GM18867 (cell line): Measurements from ENCODE around the gene TEX22.
A peak's percentile ranks its signal among the peaks of the same experiment; 100 is the strongest.

Experiments
- ATAC-seq: cut with Tn5 transposase; IDR thresholded peaks from one replicate; pipeline ENCODE4 v1.9.1; 2021; ENCODE audit warnings: mild to moderate bottlenecking, moderate library complexity; ENCODE audit not compliant: unreplicated experiment

Gene TEX22

GRCh38 chr14:105436891-105437722 lies 38.8 kb downstream of the TEX22 start:
- no peak for ATAC-seq

DNA sequence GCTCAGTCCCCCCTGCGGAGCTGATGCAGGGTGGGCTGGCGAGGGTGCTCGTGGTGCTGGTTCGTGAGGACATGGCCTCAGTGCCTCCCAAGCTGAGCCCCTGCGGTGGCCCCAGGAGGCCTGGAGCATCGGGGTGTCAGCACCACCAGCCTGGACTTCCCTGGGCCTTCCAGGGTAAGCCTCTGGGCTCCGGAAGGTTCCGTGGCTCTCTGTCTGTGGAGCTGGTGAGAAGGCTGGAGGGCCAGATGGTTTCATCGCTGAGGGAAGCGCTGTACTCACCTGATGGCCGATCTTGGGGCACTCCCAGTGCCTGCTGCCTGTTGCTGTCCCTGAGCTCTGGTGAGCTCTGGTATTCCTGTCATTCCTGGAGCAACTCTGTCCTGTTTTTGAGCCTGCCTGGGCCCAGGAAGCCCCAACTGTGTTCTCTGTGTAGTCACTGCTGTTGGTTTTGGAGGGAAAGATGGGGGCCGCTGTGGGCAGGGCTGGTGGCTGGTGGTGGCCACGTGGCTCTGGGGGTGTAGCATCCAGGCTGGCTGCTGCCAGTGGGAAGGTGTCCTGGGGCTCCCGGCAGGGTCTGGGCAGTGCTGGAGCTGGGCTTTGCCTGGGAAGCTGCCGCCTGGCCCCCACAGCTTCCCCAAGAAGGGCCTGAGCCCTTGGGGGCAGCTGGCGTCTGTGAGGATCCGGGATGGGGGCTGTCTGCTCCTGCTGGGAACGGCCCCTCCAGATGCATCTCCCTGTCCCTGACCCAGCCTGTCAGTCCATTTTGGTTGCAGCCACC lies 39.6 kb downstream of the TEX22 start:
- no peak for ATAC-seq

GRCh38 chr14:105439179-105439578 lies 40.8 kb downstream of the TEX22 start:
- ATAC-seq, result no peak

DNA sequence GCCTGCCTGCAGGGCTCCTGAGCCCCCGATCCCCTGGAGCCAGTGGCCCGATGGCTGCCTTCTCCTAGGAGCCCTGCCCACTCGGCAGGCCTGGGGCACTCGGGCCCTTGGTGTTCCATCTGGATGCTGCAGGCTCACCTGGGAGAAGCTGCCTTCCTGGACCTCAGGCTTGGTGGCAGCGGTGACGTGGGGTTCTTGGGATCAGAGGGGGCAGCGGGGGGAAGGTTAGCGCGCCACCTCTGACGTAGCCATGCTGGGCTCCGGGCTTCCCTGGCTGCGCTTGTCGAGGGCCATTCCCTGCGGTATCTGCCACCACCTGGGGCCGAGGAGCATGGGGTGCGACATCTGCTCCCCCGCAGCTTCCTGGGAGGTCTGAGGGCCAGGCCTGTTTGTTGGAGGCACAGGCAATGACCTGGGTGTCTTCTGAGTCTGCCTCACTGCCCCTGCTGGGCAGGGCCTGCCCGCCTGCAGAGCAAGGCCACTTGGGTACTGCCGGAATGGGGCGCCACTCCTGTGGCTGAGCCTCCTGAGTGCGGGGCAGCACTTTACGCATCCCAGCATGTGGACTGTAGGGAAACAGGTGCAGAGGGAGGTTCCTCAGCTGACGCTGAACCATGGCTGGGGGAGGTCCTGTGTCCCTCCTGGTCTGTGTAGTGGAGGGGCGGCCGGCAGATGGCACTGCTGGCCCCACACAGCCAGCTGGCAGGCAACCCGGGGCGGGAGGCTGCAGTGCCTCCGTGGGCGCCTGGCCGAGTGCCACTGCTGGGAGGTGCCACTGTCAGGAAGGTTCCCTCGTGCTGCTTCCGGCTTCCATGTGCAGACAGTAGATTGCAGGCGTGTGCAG lies 41.6 kb downstream of the TEX22 start:
- ATAC-seq, result no peak

DNA sequence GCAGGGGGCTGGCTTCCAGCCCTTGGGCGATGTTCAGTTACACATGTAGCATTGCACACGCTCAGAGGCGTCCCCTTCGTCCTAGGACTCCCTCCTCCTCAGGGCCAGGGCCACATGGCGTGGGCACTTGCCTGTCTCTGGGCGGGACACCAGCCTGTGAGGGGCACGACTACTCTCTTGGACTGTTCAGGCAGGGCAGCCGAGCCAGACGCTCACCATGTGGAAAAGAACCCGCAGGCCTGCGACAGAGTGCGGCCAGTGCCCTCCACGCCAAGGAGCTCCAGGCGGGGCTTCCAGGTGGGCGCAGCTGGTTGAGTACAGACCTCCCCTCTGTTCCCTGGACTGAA lies 42.2 kb downstream of the TEX22 start:
- ATAC-seq, result no peak

- no peak for ATAC-seq
Measured at GRCh38 chr14:105440992-105441391, 42.7 kb downstream of the TEX22 start.

- no peak for ATAC-seq
Measured at GRCh38 chr14:105442125-105442524, 43.8 kb downstream of the TEX22 start.

DNA sequence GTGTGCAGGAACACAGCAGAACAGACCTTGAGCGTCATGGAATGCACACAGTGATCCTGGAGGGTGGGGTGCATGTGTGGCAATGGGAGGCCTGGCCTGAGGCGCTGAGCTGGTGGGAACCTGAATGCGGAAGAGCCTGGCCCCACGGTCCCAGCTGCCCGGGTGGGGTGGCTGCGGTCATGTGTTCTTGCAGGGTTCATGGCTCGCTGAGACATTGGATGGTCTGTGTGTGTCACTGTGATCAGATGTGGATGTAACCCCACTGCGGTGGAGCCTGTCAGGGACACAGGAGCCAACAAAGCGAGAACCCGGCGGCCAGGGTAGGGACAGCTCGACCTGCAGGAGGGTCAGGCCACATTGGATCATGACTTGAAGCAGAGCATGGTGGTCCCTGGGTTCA lies 44.5 kb downstream of the TEX22 start:
- ATAC-seq, result no peak

- ATAC-seq, result no peak
Measured at GRCh38 chr14:105444859-105445258, 46.5 kb downstream of the TEX22 start.

GRCh38 chr14:105445290-105445689 lies 47.0 kb downstream of the TEX22 start:
- ATAC-seq, result no peak

DNA sequence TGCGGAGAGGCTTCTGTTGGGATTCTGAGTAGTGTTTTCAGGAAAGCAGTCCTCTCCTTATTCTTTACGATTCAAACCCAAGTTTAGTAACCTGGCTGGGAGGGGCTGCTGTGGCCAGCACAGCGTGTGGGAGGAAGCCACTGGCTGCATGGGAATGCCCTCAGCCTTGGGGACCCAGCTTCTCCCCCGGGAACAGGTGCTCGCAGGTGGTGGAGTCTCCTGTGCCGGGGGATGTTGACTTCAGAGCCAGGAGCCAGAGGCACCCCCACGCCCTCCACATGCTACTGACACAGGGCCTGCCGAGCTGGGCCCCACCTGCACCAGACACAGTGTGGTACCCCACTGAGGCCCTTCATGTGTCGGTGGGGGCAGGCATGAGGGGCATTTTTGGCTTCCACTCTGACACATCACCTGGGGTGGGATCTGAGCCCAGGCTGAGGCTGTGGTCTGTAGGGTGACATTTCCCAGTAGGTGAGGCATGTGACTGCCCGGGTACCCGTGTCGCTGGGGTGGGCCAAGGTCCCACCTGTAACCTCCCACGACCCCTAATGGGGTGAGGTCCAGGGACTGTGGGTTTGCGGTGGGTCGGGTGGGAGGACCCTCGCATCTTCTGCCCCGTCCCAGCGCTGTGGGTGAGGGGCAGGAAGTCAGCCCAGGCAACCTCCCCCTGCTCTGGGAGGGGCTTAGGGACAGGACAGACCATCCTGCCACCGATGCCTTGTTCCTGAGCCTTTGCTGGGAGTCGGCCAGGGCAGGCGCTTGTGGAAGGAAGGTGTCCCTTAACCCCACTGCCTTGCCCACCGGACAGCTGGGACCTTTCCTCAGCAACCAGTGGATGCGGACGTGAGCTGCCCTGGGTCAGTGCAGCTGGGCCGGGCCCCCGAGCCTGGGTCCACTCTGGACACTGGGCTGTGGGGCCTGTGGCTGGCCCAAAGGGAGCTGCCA lies 47.8 kb downstream of the TEX22 start:
- ATAC-seq, result no peak

DNA sequence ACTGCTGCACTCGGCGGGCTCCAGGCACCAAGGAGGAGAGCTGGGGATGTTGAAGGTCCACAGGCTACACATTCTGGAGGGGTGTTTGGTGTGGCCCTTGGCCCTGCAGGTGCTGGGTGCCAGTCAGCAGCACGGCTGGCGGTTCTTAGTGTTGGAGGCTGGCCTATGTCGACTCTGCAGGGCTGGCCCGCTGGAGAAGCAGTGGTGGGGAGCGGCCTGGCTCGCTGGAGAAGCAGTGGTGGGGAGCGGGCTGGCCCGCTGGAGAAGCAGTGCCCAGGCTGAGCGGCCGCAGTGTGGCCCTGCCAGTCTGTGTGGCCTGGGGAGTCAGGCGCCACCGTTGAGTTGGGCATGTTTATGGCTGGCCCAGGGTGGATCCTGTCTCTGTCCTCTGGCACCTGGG lies 48.6 kb downstream of the TEX22 start:
- ATAC-seq, result no peak

- ATAC-seq, result peak; percentile 11
Measured at GRCh38 chr14:105447651-105448640, 49.6 kb downstream of the TEX22 start.

DNA sequence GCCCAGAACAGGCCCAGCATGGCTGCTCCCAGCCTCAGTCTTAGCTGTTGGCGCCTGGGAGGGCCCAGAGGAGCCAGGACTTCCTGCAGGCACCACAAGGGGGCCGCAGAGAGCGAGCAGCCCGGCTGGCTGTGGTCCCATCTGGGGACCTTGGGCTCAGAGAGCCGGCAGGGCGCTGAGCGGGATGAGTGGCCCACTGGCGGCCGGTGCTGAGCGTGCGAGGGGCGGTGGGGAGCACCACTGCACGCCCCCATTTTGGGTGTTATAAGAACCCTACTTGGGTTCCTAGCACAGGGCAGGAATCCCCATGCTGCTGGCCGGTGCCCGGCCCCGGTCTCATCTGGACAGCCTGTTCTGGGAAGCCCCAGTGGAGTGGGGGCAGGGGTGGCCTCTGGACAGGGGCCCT lies 50.4 kb downstream of the TEX22 start:
- peak; percentile 43 for ATAC-seq

GRCh38 chr14:105449276-105450122 lies 51.2 kb downstream of the TEX22 start:
- ATAC-seq, result no peak

DNA sequence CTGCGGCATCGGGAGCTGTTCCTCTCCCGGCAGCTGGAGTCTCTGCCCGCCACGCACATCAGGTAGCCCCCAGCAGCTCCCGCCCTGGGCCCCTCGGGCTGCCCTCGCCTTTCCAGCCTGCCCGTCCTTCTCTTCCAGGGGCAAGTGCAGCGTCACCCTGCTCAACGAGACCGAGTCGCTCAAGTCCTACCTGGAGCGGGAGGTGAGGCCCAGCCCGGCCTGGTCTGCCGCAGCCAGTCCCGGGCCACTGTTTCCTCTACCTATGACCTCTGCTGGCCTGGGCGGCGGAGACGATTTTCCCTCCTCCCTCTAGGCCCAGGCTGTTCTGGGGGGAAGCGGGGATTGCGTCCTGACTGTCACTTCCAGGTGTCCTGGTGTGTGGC lies 51.8 kb downstream of the TEX22 start:
- no peak for ATAC-seq

DNA sequence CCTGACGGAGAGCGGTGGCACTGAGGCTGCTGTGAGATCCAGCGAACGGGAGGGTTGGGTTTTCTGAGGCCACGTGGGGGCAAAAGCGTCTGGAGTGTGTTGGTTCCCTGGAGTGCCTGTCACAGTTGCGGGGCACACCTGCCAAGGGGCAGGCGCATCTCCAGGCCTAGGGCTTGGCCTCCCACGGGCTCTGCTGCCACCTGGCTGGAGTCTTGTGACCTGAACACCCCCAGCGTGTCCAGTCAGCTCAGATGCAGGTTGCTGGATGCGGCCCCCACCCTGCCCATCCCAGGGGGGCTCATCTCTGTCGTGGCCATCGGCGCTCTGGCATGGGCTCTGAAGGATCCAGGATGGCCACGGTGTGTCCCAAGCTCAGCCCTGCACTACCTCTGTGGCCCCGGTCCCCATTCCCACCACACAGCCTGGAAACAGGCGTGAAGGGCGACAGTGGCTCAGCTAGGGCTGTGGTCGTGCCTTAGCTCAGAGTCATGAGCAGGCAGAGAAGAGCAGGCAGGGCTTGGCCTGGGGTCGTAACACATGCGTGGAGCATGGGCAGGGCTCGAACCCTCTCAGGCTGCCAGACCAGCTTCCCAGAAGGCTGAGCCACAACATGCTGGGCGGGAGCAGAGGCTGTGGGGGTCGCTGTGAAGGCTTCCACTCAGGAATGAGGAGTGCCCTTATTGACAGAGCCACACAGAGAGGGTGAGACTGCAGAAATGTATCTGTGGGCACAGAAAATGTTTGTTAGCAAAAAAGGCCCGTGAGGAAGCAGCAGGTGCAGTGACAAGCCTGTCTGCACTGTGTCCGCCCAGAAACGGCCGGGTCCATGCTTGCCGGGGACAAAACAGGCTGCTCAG lies 52.8 kb downstream of the TEX22 start:
- no peak for ATAC-seq
